Renal pelvis (tissue), 12 donors: ENCODE data around the gene PIK3C2A. TPM values are rescaled to one million over a fixed set of nuclear protein-coding genes. Genes with fewer than 3 reads are reported as not detected.
"Not testable (repeated sequence)": the region's sequence is repeated elsewhere in the genome, so short reads cannot be mapped to it uniquely, and the experiment has no call there.

ENCODE experiments used
- DNase-seq: peaks from one replicate; pipeline ENCODE4 v3.0.0-alpha.2; 2013
- long read RNA-seq, 16 experiments: transcript quantifications; one replicate each; lab custom pipeline, GENCODE V29; 2026
- polyA plus RNA-seq, 3 donors: library from polyadenylated mRNA; unstranded; fragments of 120-200 nt; gene quantifications; one replicate each; pipeline ENCODE4 v1.2.1, GENCODE V29; 2013; ENCODE audit not compliant: insufficient read length in 3 of 3

PIK3C2A gene, protein sequence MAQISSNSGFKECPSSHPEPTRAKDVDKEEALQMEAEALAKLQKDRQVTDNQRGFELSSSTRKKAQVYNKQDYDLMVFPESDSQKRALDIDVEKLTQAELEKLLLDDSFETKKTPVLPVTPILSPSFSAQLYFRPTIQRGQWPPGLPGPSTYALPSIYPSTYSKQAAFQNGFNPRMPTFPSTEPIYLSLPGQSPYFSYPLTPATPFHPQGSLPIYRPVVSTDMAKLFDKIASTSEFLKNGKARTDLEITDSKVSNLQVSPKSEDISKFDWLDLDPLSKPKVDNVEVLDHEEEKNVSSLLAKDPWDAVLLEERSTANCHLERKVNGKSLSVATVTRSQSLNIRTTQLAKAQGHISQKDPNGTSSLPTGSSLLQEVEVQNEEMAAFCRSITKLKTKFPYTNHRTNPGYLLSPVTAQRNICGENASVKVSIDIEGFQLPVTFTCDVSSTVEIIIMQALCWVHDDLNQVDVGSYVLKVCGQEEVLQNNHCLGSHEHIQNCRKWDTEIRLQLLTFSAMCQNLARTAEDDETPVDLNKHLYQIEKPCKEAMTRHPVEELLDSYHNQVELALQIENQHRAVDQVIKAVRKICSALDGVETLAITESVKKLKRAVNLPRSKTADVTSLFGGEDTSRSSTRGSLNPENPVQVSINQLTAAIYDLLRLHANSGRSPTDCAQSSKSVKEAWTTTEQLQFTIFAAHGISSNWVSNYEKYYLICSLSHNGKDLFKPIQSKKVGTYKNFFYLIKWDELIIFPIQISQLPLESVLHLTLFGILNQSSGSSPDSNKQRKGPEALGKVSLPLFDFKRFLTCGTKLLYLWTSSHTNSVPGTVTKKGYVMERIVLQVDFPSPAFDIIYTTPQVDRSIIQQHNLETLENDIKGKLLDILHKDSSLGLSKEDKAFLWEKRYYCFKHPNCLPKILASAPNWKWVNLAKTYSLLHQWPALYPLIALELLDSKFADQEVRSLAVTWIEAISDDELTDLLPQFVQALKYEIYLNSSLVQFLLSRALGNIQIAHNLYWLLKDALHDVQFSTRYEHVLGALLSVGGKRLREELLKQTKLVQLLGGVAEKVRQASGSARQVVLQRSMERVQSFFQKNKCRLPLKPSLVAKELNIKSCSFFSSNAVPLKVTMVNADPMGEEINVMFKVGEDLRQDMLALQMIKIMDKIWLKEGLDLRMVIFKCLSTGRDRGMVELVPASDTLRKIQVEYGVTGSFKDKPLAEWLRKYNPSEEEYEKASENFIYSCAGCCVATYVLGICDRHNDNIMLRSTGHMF (N-terminal part only)
- polyA plus RNA-seq, result 10 to 100 TPM; 50.3 to 68.2 (median 64.5) TPM
- long read RNA-seq, donor 1, result 0 reads
- long read RNA-seq, donor 2, partial matches to known transcripts, result 82 of 95 reads
- long read RNA-seq, donor 2, other reads (novel, unspliced or antisense), result 13 of 95 reads
- long read RNA-seq, donor 3, partial matches to known transcripts, result 8 of 8 reads
- long read RNA-seq, donor 3, other reads (novel, unspliced or antisense), result 0 of 8 reads
- long read RNA-seq, donor 4, result 0 reads
- long read RNA-seq, donor 5, result 0 reads
- long read RNA-seq, donor 6, partial matches to known transcripts, result 10 of 10 reads
- long read RNA-seq, donor 6, other reads (novel, unspliced or antisense), result 0 of 10 reads
- long read RNA-seq, donor 7, result 0 reads
- long read RNA-seq, donor 8, result 0 reads
- long read RNA-seq, donor 9, partial matches to known transcripts, result 6 of 6 reads
- long read RNA-seq, donor 9, other reads (novel, unspliced or antisense), result 0 of 6 reads
- long read RNA-seq, donor 10, partial matches to known transcripts, result 14 of 15 reads
- long read RNA-seq, donor 10, other reads (novel, unspliced or antisense), result 0 of 15 reads
- long read RNA-seq, donor 11, full-length matches to known transcripts, result 1 of 1 reads
- long read RNA-seq, donor 11, partial matches to known transcripts, result 0 of 1 reads
- long read RNA-seq, donor 11, other reads (novel, unspliced or antisense), result 0 of 1 reads
- long read RNA-seq, donor 12, full-length matches to known transcripts, result 1 of 21 reads
- long read RNA-seq, donor 12, partial matches to known transcripts, result 20 of 21 reads
- long read RNA-seq, donor 12, other reads (novel, unspliced or antisense), result 0 of 21 reads
- long read RNA-seq, donor 13, partial matches to known transcripts, result 9 of 9 reads
- long read RNA-seq, donor 13, other reads (novel, unspliced or antisense), result 0 of 9 reads
- long read RNA-seq, donor 14, result 0 reads
- long read RNA-seq, donor 15, partial matches to known transcripts, result 5 of 5 reads
- long read RNA-seq, donor 15, other reads (novel, unspliced or antisense), result 0 of 5 reads
- long read RNA-seq, donor 16, partial matches to known transcripts, result 6 of 6 reads
- long read RNA-seq, donor 16, other reads (novel, unspliced or antisense), result 0 of 6 reads

DNA sequence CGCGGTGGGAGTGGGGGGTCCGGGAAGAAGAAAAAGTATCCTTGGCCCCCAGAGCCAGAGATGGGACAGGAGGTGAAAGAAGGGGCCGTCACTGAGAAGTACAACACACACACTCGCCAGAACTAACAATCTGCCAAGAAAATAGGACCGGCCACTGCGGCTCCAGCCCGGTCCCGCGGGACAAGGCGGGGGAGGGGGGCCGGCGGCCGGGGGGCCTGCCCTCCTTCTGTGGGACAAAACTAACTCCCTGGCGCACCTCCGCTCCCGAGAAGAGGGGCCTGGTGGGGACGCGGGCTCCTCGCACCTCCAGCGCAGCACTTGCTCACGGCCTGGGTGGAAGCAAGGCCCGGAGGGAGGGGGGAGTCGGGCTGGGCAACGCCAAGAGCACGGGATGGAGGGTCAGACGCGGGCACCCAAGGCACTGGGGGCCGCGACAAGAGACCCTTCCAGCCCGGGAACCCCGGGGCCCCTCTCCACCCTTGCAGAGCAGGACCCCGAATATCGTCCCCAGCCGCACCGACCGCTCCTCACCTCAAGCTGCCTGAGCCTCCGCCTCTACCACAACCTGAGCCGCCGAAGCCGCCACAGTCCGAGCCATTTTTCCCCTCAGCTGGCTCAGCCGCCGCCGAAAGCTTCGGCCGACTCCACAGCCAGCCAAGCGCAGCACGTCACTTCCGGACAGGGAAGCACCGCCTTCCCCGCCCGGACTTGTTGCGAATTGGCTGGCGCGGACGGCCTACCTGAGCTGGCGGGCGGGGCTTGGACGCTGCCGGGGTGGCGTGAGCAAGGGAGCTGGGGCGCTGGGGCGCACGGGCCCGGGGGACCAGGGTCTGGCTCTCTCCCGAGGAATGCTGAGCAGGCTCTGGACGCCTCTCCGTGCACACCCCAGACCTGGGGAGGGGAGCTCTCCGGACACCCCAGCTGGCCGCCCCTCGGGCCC lies at the start of gene PIK3C2A:
Gene PIK3C2A, minus strand, starts transcription at position 670 of the 940 bp plus-strand sequence. CDS start 38,245 bp downstream, outside the sequence.
- peak; percentile 96 for DNase-seq

DNA sequence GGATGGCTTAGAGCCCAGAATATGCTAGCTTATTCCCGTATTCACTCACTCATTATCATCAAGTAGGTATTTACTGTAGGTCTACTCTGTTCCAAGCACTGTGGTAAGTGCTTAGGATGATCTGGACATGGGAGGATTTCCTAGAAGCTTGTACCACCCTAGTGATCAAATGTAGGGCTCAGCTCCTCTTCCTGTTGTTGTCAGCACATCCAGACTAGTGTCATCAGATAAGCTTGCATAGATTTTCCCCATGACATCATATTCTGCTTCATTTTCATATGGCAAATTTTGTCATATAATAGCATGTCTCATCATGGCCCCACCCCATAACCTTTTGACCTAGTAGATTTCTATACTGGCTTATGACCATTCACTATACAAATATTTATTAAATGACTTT lies 49.4 kb upstream of the PIK3C2A start:
- DNase-seq, result no peak

DNA sequence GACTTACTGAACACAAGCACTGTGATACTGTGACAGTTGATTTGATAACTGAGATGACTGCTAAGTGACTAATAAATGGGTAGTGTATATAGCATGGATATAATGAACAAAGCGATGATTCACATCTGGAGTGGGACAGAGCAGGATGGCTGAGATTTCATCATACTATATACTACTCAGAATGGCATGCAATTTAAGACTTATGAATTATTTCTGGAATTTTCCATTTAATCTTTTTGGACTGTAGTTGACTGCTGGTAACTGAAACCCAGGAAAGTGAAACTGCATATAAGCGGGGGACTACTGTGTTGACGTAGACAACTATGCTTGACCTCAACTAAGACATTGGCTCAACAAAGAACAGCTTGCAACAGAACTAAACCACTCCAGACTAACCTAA lies 48.7 kb upstream of the PIK3C2A start:
- DNase-seq, result no peak

DNA sequence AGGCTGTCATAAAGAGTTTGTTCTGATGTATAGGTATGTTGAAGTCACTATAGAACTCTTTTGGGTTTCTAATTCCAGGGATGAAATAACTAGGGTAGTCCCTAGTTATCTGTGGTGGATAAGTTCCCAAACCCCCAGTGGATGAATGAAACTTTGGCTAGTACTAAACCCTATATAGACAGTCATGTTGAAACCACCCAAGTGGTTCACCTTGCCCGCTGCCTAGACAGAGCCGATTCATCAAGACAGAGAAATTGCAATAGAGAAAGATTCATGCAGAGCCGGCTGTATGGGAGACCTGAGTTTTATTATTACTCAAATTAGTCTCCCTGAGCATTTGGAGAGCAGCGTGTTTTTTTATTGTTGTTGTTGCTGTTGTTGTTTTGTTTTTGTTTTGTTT lies 44.9 kb upstream of the PIK3C2A start:
- no peak for DNase-seq

DNA sequence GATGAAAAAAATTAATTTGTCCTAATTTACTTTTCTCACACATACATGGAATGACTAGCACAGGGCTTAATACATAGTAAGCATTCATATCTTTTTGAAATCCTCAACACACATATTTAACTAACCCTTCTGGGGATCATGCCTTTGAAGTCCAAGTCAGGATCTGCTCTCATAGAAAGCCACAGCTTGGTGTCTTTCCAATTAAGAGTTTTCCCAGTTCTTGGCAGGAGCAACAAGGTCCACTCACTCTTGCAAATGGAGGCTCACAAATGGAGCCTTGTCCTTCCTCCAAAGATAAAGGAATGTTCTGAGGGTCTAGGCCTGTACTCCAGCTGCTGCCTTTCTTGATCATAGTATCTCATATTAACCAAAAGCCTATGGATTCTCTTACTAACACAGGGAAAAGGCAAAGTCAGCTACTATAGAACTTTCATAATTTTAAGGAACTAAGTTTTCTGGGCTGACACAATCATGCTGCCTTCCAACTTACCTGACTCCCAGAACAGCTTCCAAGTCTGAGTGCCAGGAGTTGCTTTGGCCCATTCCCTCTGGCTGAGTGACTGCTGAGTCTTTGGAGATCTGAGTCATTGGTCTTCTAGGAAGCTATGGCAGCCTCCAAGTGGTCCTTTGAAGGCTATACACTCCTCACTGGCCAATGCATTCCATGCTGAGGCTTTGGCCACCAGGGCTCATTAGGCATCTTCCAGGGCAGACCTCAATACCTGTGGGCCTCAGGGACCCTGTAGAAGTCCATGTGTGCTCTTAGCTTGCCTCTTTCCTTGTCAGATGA lies 43.0 kb upstream of the PIK3C2A start:
- DNase-seq, result no peak

DNA sequence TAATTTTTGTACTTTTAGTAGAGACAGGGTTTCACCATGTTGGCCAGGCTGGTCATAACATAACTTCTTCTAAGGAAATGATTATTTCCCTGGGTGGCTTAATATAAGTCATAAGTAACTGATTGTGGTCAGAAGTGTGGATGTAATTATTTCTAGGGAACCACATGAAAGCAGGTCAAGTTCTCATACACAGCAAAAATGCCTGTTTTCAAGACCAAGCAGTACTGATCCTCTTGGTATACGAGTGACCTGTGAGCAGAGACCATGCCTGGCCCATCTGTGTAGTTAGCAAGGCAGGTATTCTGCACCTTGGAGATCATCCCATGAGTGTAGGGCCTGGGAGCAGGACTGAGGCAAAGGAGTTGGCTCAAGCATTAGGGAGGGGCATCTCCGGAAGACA lies 36.3 kb upstream of the PIK3C2A start:
- no peak for DNase-seq

DNA sequence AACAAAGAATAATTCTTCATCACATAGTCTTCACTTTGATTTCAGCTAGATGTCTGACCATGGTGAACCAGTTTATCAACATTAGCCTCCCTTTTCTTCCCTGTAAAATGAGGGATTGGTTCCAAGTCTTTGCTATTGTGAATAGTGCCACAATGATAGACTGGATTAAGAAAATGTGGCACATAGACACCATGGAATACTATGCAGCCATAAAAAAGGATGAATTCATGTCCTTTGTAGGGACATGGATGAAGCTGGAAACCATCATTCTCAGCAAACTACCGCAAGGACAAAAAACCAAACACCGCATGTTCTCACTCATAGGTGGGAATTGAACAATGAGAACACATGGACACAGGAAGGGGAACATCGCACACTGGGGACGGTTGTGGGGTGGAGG lies 35.2 kb upstream of the PIK3C2A start:
- not testable (repeated sequence) for DNase-seq

DNA sequence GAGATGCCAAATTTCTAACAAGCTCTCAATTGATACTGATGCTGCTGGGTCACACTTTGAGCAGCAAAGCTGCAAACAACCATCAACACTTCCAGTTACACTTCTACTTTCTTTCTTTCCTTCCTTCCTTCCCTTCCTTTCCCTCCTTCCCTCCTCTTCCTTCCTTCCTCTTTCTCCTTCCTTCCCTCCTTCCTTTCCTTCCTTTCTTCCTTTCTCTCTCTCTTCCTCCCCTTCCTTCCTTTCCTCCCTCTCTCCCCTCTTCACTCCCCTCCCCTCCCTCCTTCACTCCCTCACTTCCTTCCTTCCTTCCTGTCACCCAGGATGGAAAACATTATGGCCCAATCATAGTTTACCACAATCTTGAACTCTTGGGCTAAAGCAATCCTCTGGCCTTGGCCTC lies 33.0 kb upstream of the PIK3C2A start:
- DNase-seq, result no peak

DNA sequence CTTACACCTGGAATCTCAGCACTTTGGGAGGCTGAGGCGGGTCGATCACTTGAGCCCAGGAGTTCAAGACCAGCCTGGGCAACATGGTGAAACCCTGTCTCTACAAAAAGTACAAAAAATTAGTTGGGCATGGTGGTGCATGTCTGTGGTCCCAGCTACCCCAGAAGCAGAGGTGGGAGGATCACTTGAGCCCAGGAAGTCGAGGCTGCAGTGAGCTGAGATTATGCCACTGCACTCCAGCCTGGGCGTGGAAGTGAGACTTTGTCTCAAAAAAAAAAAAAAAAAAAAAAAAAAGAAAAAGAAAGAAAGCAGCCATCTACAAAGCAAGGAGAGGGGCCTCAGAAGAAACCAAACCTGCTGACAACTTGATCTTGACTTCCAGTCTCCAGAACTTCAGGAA lies 32.1 kb upstream of the PIK3C2A start:
- not testable (repeated sequence) for DNase-seq

DNA sequence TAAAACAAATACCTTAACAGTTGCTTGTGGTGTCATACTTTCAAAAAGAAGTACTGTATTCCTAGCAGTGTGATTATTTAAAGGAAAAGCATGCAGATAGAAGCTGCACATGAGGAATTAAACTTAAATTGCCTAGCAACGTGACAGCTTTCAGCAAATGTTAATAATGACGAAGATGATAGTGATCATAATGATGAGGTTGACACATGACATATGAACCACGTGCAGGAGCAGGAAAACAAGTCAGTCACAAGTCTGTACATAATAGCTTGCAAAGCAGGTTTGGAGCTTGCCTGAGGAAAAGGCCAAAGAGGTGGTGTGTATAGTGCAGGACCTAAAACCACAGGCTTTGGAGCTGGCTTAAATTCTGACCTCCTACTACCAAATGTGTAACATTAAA lies 30.6 kb upstream of the PIK3C2A start:
- DNase-seq, result no peak

DNA sequence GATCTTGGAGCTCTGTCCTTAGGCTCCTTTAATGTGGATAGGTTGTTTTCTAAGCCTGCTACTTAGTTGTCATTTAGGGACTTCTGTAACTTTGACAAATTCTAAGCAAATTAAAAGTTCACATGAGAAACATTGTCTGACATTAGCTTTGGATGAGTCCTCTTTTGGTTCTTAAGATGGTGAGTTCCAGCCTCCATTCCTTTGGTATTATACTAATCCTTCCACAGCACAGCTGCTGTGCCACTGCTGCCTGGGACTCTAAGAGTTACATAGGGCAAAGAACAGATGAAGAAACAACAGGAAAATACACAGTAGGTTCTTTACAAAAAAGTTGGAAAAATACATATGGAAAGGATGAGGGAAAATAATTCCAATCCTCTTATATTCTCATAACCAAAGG lies 25.3 kb upstream of the PIK3C2A start:
- DNase-seq, result no peak

DNA sequence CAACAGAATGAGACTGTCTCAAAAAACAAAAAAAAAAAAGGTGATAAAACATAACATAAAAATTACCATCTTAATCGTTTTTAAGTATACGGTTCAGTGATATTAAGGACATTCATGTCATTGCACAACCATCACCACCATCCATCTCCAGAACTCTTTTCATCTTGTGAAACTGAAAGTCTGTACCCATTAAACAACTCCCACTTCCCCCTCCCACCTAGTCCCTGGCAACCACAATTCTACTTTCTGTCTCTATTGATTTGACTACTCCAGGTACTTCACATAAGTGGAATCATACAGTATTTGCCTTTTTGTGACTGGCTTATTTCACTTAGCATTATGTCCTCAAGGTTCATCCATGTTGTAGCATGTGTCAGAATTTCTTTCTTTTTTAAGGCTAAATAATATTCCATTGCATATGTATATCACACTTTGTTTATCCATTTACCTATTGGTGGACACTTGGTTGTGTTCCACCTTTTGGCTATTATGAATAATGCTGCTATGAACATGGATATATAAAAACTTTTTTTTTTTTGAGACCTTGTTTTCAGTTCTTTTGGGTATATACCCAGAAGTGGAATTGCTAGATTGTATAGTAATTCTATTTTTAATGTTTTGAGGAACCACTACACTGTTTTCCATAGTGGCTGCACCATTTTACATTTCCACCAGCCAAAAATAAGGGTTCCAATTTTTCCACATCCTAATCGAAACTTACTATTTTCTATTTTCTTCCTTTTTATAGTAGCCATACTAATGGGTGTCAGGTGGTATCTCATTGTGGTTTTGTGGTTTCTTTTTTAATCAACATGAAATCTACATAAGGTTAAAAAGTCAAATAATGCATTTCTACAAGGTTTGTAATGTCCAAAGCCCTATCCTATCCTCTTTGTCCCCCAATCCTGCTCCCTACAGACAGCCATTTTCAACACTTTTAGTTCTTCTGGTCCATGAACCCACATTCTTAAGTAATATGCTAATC lies 23.4 kb upstream of the PIK3C2A start:
- no peak for DNase-seq

DNA sequence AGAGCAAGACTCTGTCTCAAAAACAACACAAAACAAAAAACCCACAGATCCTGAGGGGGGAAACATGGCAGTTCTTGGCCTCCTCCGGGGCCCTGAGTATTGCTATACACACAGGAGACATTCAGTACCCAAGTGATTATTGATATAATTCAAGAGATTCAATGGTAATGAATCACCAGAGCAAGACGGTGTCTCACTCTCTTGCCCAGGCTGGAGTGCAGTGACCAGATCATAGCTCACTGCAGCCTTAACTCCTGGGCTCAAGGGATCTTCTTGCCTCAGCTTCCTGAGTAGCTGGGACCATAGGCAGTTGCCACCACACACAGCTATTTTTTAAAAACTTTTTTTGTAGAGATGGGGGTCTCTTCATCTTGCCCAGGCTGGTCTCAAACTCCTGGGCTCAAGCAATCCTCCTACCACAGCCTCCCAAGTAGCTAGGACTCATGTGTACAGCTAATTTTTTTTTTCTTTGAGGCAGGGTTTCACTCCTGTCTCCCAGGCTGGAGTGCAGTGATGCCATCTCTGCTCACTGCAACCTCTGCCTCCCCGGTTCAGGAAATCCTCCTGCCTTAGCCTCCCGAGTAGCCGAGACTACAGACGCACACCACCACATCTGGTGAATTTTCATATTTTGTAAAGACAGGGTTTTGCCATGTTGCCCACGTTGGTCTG lies 21.8 kb upstream of the PIK3C2A start:
- no peak for DNase-seq

DNA sequence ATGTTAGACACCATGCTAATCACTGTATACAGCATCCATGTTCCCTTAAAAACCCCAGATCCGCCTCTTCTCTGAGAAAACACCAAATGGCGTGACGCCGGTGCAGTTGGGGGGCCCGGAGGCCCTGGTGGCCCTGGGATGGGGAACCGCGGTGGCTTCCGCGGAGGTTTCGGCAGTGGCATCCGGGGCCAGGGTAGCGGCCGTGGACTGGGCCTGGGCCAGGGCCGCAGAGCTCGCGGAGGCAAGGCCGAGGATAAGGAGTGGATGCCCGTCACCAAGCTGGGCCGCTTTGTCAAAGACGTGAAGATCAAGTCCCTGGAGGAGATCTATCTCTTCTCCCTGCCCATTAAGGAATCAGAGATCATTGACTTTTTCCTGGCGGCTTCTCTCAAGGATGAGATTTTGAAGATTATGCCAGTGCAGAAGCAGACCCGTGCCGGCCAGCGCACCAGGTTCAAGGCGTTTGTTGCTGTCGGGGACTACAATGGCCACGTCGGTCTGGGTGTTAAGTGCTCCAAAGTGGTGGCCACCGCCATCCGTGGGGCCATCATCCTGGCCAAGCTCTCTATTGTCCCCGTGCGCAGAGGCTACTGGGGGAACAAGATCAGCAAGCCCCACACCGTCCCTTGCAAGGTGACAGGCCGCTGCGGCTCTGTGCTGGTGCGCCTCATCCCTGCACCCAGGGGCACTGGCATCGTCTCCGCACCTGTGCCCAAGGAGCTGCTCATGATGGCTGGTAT lies 20.6 kb upstream of the PIK3C2A start:
- not testable (repeated sequence) for DNase-seq

DNA sequence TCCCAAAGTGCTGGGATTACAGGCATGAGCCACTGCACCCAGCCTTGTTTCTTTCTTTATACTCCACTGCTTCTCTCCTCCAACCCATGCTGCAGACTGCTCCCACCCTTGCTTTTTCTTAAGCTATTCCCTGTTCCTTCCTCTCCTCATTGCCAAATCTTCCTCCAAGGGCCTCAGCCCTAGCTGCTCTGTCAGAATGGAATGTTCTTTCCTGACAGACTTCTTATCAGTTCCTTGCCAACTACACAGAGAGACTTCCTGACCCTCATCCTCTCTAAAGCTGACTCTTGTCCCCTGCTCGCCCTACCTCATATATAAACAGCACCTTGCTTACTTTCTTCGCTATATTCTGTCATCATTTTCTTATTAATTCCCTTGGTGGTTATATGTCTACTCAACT lies 16.9 kb upstream of the PIK3C2A start:
- DNase-seq, result no peak
